GM21423 (cell line): ENCODE results near the gene CYTH1.

Experiments
- ATAC-seq: cut with Tn5 transposase; IDR thresholded peaks from one replicate; pipeline ENCODE4 v1.9.1; 2021; ENCODE audit warnings: mild to moderate bottlenecking, moderate library complexity; ENCODE audit not compliant: unreplicated experiment

The CYTH1 gene

GRCh38 chr17:78696016-78696982, 85.8 kb downstream of the CYTH1 start:
- no peak for ATAC-seq

DNA sequence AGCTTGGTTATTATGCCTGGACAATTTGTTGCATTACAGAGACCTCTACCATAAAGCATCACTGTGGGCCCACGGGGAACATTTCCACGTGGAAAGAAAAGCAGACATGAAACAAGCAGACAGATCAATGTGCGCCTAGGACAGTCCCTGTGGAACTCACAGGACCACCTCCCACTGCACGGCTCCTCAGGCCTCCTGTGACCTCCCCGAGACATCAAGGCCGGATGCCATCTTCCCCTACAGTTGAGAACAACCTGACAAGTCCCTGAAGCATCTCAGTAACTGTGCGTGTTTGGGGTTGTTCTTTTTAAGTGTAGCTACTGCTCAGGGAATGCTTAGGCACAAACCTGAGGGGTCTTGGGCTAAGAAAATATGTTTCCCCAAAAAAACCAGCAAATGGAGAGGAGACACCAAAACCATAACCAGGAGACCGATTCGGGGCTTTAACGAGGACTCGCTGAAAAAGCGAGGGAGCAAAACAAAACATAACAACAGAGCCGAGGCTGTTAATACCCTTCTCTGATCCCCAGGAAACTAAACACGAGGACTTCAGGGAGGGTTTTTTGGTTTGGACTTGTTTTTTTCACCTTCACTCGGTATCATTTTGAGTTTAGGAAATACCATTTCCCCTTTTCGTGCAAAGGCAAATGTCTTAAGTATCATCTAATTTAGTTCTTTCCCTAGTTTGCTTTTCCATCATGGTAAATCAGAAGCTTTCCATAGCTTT, 87.1 kb downstream of the CYTH1 start:
- no peak for ATAC-seq

DNA sequence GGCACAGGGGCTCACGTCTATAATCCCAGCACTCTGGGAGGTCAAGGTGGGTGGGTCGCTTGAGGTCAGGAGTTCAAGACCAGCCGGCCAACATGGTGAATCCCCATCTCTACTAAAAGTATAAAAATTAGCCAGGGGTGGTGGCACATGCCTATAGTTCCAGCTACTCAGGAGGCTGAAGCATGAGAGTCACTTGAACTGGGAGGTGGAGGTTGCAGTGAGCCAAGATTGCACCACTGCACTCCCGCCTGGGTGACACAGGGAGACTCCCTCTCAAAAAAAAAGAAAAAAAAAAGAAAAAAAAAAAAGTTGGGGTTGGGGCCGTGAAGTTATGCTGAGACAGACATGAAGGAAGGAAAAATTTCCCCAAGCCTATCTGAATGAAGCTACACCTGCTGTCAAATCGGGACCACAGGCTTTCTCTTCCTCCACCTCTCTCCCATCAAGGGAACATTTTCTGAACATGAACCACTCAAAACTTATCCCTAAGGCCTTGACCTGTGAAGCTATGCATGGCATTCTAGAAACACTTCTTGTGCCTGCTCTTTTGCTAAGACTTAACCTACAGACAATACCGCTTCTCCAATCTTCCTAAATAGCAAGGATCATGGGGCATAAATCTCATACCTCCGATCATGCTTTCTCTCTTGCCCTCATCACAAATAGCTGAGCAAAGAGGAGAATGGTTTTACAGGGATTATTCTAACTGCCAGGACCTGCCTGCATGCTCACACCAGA, 88.6 kb downstream of the CYTH1 start:
- no peak for ATAC-seq

- ATAC-seq: no peak
Observed at GRCh38 chr17:78692460-78693010, 89.5 kb downstream of the CYTH1 start.

- ATAC-seq: no peak
Observed at GRCh38 chr17:78689029-78689428, 93.0 kb downstream of the CYTH1 start.

DNA sequence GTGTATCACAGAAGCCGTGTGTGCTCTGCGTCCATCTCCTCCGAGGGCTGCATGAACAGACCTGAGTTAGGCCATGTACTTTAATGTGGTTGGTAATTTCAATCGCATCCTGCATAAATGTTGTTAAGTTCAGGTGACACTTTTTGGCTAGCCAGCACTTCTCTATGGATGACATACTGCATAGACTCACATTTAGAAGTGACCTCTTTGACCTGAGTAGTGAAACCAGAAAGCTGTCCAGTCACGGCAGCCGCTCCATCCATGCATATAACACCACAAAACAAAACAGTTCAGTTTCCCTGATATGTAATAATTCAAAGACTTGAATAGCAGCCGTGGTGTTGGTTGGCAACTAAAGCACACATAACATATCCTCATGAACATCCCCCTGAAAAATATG, 94.1 kb downstream of the CYTH1 start:
- ATAC-seq: no peak

- ATAC-seq: no peak
Observed at GRCh38 chr17:78687125-78687524, 94.9 kb downstream of the CYTH1 start.

- ATAC-seq: no peak
Observed at GRCh38 chr17:78684026-78684425, 98.0 kb downstream of the CYTH1 start.

DNA sequence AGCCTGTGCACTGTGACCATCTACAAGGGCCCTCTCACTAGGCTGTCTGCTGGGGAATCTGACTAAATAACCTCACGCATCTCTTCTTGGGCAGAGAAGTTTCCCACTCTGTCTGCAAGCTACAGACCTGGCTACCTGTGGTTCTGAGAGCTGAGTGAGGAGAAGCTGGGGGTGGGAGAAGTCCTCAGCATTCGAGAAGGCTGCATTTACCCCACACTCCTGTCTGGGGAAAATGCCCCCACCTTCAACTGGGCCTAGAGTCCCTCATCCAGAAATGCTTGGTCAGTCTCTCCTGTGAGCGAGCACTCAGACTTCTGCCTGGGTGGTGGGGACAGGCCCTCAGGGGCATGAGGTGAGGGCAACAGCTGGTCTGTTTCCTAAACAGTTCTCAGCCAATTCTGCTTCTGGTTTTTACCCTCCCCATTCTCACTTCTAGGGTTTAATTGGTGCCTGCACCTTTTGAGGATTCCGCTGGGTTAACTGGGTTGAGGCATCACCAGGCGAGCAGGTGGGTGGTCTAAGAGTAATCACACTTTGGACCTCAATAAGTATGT, 98.6 kb downstream of the CYTH1 start:
- ATAC-seq: no peak

DNA sequence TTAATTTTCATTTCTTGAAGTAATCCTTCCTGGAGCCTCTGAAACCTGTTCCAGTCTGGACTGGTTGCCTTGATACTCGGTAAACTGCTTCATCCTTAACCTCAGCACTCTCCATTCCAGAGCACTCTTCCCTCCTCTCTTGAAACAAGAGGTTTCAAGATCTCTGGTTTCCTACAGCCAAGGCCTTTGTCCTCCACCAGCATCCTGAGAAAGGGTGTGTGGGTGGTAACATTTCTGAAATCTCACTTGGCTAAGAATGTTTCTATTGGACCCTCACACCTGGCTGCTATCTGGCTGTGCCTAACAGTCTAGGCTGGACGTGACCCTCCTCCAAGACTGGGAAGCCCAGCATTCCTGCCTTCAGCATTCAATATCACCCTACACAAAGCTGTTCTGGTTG, 99.7 kb downstream of the CYTH1 start:
- no peak for ATAC-seq

- ATAC-seq: no peak
Observed at GRCh38 chr17:78680436-78680835, 101.6 kb downstream of the CYTH1 start.

GRCh38 chr17:78679495-78680395, 102.3 kb downstream of the CYTH1 start:
- ATAC-seq: no peak

- ATAC-seq: no peak
Observed at GRCh38 chr17:78678711-78679110, 103.4 kb downstream of the CYTH1 start.

DNA sequence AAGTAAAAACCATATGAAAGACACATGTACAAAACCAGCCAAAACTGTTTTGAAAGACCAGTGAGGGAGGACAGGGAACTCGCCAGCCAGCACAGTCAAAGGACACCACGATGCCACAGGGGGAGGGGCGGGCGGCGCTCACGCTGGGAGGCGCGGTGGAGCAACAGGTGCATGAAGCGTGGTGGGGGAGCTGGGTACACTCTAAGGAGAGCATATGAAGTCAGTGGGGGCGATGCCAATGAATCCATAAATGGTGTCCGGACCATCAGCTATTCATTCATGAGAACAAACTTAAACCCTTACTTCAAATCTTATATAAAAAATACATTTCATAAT, 103.9 kb downstream of the CYTH1 start:
- ATAC-seq: no peak

- no peak for ATAC-seq
Observed at GRCh38 chr17:78677303-78678221, 104.5 kb downstream of the CYTH1 start.

GRCh38 chr17:78676412-78677302, 105.4 kb downstream of the CYTH1 start:
- ATAC-seq: no peak

GRCh38 chr17:78675836-78676235, 106.2 kb downstream of the CYTH1 start:
- no peak for ATAC-seq

DNA sequence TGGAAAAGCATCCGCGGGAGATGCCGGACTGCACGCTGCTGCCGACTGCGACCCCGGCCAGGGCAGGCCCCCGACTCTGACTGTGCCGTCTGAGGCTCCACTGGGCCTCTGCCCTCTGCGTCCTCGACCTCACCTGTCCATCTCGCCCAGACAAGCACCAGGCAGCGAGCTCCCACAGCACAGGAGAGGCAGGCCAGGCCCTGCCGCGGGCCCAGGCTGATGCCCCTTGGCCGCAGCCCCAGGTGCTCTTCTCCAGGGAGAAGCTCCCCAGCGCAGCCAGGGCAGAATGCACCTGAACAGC, 106.8 kb downstream of the CYTH1 start:
- no peak for ATAC-seq
